ENCODE measurements around the gene GRN.

Gene GRN

GRCh38 chr17:44344939-44345453 is at the start of gene GRN:
TSS of gene GRN (plus strand) at chr17:44345302. CDS start at chr17:44349165, 3,863 bp downstream.
- peak; percentile 100 for DNase-seq

GRCh38 chr17:44297975-44298374 is 47.1 kb upstream of the GRN start:
- no peak for DNase-seq

GRCh38 chr17:44304651-44305050 is 40.5 kb upstream of the GRN start:
- DNase-seq = no peak

- DNase-seq = peak; percentile 93
Measured at GRCh38 chr17:44307387-44308186, 37.5 kb upstream of the GRN start.

- DNase-seq = peak; percentile 97
Measured at GRCh38 chr17:44308320-44308818, 36.7 kb upstream of the GRN start, which contains the start of gene RUNDC3A. TSS of gene RUNDC3A (plus strand) at chr17:44308601. CDS start at chr17:44308833, 232 bp downstream.

GRCh38 chr17:44308865-44309264 is 36.2 kb upstream of the GRN start:
- DNase-seq = no peak

GRCh38 chr17:44309472-44309871 is 35.6 kb upstream of the GRN start:
- DNase-seq = no peak

GRCh38 chr17:44310188-44310587 is 34.9 kb upstream of the GRN start:
- no peak for DNase-seq

- DNase-seq = no peak
Measured at GRCh38 chr17:44310609-44311376, 34.3 kb upstream of the GRN start.

GRCh38 chr17:44311562-44312181 is 33.4 kb upstream of the GRN start:
- peak; percentile 47 for DNase-seq

GRCh38 chr17:44312396-44313104 is 32.6 kb upstream of the GRN start:
- no peak for DNase-seq

GRCh38 chr17:44314031-44314430 is 31.1 kb upstream of the GRN start:
- peak; percentile 38 for DNase-seq

- DNase-seq = no peak
Measured at GRCh38 chr17:44314524-44314868, 30.6 kb upstream of the GRN start.

- peak; percentile 91 for DNase-seq
Measured at GRCh38 chr17:44314869-44315661, 30.0 kb upstream of the GRN start.

- peak; percentile 92 for DNase-seq
Measured at GRCh38 chr17:44315760-44316731, 29.1 kb upstream of the GRN start.

- no peak for DNase-seq
Measured at GRCh38 chr17:44317545-44317944, 27.6 kb upstream of the GRN start.

- no peak for DNase-seq
Measured at GRCh38 chr17:44318077-44318892, 26.8 kb upstream of the GRN start.

- no peak for DNase-seq
Measured at GRCh38 chr17:44320066-44320465, 25.0 kb upstream of the GRN start.
